HAP-1 (cell line): ENCODE data around the gene POLN.
A peak's percentile ranks its signal among the peaks of the same experiment; 100 is the strongest.

ENCODE experiments used
- DNase-seq, 2 experiments: peaks; one replicate each; pipeline ENCODE4 v3.0.0-alpha.2; 2016 to 2020; ENCODE audit warnings: low spot score in 2 of 2
- H3K27me3 ChIP-seq: fragments of 250-450 bp; sonication (Bioruptor Pico); 2 replicates; pipeline ENCODE4 v1.5.1; 2020; ENCODE audit warnings: low read depth, mild to moderate bottlenecking, moderate library complexity
- H3K36me3 ChIP-seq: fragments of 250-450 bp; sonication (Bioruptor Pico); replicated peaks from 2 replicates; pipeline ENCODE4 v1.5.1; 2020; ENCODE audit warnings: mild to moderate bottlenecking
- H3K4me1 ChIP-seq: fragments of 250-450 bp; sonication (Bioruptor Pico); 2 replicates; pipeline ENCODE4 v1.5.1; 2020; ENCODE audit warnings: mild to moderate bottlenecking
- H3K4me3 ChIP-seq: fragments of 250-450 bp; sonication (Bioruptor Pico); 2 replicates; pipeline ENCODE4 v1.5.1; 2020; ENCODE audit warnings: mild to moderate bottlenecking, moderate library complexity
- H3K9me3 ChIP-seq: fragments of 250-450 bp; sonication (Bioruptor Pico); 2 replicates; pipeline ENCODE4 v1.5.1; 2020; ENCODE audit warnings: mild to moderate bottlenecking, moderate library complexity
- in situ Hi-C: fragments of 300-500 bp; cut with MboI; formaldehyde crosslinking; loops from 3 replicates; pipeline ENCODE4 v1.14.3; 2020; ENCODE audit warnings: low sequenced_read_pairs, inconsistent platforms, mixed read lengths

POLN gene

GRCh38 chr4:2070421-2071251, 171.3 kb downstream of the POLN start:
- peaks cover 13% of the 10 kb centered on the region for H3K4me1 ChIP-seq
- no peaks in the 10 kb centered on the region for H3K27me3 ChIP-seq
- in situ Hi-C loops: no loop called here
- no peaks in the 10 kb centered on the region for H3K9me3 ChIP-seq
- DNase-seq: no peak
- H3K36me3 ChIP-seq: no peaks in the 10 kb centered on the region
- no peak overlapping the region for H3K4me3 ChIP-seq

DNA sequence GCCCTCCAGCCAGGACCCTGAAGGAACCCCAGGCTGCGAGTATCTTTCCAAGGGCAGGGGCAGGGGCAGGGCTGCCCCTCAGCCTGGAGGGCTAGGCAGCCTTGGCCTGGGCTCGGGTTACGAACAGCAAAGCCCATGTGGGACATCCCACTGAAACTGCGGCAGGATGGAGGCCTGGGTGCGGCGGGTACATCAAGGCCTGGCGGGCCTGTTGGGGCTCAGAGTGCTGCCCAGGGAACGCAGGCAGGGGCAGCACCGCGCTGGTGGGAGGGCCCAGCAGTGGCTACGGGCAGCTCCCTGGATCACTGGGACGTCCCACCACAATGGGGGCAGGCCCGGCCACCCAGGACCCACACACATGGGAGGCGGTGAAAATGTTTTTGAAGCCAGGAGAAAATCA, 171.9 kb downstream of the POLN start:
- no peak for DNase-seq
- Histone ChIP-seq H3K36me3 (no peaks in the 10 kb centered on the region), H3K4me3 (no peak overlapping the region), H3K27me3 (no peaks in the 10 kb centered on the region), H3K9me3 (no peaks in the 10 kb centered on the region), H3K4me1 (peaks cover 13% of the 10 kb centered on the region)
- in situ Hi-C loops: no loop called here

DNA sequence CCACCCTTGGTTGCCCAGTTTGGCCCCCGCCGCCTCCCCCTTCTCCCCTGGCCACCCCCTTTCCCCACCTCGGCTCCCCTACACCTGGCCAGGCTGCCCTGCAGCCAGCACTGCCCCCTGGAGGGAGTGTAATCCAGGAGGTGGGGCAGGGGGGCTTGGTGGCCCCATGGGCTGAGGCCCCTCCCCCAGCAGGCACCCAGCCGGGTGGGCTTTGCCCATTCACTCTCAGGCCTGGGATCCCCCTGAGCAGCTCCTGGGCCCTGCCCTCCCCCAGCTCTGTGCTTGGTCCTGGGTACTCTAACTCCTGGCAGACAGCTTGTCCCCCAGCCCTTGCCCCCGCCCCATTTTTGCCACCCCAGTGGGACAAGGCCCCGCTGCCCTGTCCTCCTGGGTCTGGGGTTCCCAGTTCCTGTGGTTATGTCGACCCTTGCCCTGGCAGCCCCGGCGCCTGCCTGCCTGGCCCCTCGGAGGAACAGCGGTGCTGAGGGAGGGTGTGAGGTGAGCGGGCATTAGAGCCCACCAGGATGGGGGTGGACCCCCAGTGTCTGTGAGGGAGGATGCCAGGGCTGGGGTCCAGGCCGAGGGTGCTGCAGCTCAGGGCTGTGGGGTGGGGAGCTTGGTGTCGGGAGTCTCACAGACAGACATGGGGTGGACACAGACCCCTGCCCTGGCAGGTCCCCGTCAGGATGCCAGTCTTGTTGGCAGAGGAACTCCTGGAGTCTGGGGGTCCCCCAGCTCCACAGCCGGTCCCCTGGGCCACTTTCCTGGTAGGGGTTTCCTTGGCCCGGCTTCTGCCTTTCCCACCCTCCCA, 172.6 kb downstream of the POLN start:
- DNase-seq: no peak
- H3K36me3 ChIP-seq: peaks cover 4% of the 10 kb centered on the region; the same call in 1 of the 2 replicates
- in situ Hi-C loops: no loop called here

DNA sequence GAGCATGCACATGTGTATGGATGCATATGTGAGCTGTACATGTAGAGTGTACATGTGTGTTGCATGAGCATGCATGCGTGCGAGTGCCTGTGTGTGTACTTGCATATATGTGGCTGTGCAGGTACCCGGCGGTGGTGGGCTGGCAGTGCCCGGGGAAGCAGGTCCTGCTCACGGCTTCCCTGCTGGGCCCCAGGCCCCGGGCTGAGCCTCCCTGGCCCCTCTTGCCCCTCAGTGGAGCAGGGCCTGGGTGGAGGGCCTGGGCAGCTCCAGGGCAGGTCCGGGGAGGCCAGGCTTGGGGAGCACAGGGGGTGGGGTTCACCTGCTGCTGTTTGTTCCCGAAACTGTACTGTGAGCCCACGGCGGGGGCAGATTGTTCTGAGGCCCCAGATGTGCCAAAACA, 173.4 kb downstream of the POLN start:
- no peaks in the 10 kb centered on the region for H3K9me3 ChIP-seq
- in situ Hi-C loops: no loop called here
- DNase-seq: no peak
- H3K4me3 ChIP-seq: no peak overlapping the region
- peaks cover 13% of the 10 kb centered on the region for H3K4me1 ChIP-seq
- H3K27me3 ChIP-seq: no peaks in the 10 kb centered on the region
- peaks cover 8% of the 10 kb centered on the region for H3K36me3 ChIP-seq

More for the DNA sequence above, 172.6 kb downstream of the POLN start:
- Histone ChIP-seq H3K9me3 (no peaks in the 10 kb centered on the region), H3K4me3 (no peak overlapping the region), H3K4me1 (peaks cover 13% of the 10 kb centered on the region), H3K27me3 (no peaks in the 10 kb centered on the region)

GRCh38 chr4:2068198-2068470, 173.8 kb downstream of the POLN start:
- no peaks in the 10 kb centered on the region for H3K27me3 ChIP-seq
- peaks cover 13% of the 10 kb centered on the region for H3K36me3 ChIP-seq
- no peak for DNase-seq
- H3K4me3 ChIP-seq: no peak overlapping the region
- in situ Hi-C loops: no loop called here
- peaks cover 13% of the 10 kb centered on the region for H3K4me1 ChIP-seq
- no peaks in the 10 kb centered on the region for H3K9me3 ChIP-seq

DNA sequence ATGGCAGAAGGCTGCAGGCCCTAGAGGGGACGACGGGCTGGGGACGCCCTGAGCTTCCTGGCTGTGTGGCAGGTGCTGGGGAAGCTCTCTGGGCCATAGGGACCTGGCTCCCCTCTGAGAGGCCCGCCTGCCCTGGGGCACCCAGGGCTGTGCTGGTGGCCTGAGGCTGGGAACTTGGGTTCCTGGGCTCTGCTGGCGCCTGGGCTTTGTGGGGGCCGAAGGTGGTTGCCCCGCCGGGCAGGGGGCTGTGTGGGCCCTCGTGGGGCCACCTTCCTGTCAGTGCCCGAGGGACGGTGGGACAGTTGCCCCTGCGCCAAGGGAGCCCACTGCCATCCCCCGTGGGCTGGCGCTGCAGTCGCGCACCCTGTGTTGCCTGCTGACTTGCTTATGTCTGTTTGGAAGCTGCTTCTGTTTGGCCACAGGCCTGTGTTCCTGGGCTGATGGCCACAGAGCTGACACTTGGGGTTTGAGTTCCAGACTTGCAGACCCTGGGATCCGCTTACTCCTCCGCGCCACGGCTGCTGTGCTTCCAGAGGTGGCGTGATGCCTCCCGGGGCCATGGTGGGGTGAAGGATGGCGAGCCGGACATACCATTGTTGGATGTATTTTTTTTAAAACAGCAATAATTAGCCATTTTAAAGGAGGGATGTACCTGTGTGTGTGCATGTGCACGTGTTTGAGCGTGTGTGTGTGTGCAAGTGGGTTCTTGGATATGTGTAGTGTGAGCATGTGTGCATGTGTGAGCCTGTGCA, 174.3 kb downstream of the POLN start:
- DNase-seq: no peak
- peaks cover 17% of the 10 kb centered on the region for H3K36me3 ChIP-seq
- H3K9me3 ChIP-seq: no peaks in the 10 kb centered on the region
- H3K4me3 ChIP-seq: no peak overlapping the region
- in situ Hi-C loops: no loop called here
- no peaks in the 10 kb centered on the region for H3K27me3 ChIP-seq
- peaks cover 13% of the 10 kb centered on the region for H3K4me1 ChIP-seq

- Histone ChIP-seq H3K36me3 (peaks cover 23% of the 10 kb centered on the region), H3K4me3 (no peak overlapping the region), H3K4me1 (peaks cover 6% of the 10 kb centered on the region), H3K27me3 (no peaks in the 10 kb centered on the region), H3K9me3 (no peaks in the 10 kb centered on the region)
- no peak for DNase-seq
- in situ Hi-C loops: no loop called here
Observed at GRCh38 chr4:2066571-2067445, 175.1 kb downstream of the POLN start.

DNA sequence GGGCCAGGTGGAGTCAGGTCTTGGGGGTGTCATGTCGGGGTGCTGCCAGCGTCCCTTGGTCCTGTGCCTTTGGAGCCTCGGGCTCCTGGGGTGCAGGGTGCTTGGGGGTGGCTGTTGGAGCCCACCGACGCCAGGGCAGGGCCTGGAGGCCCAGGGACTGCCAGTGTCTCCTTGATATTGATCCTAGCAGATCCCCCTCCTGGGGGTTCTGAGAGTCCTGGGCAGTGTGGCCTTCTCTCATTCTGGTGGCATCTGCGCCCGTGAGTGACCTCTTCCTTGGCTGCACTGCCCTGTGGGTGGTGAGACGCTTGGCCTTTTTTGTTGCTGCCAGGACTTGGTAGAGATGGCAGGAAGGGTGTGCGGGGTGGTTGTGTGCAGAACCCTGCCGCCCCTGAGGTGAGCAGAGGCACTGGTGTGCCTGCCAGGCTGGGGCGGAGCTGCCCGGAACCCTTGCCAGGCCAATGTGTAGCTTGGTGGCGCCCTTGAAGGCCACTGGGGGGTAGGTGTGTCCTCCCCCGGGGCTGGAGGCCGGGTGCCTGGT, 175.8 kb downstream of the POLN start:
- DNase-seq: no peak
- H3K4me3 ChIP-seq: no peak overlapping the region
- no peaks in the 10 kb centered on the region; the same call in 1 of the 2 replicates for H3K4me1 ChIP-seq
- no peaks in the 10 kb centered on the region for H3K9me3 ChIP-seq
- peaks cover 23% of the 10 kb centered on the region for H3K36me3 ChIP-seq
- in situ Hi-C loops: no loop called here
- no peaks in the 10 kb centered on the region for H3K27me3 ChIP-seq

- H3K27me3 ChIP-seq: no peaks in the 10 kb centered on the region
- H3K4me3 ChIP-seq: no peak overlapping the region
- H3K4me1 ChIP-seq: no peaks in the 10 kb centered on the region; the same call in 1 of the 2 replicates
- no peaks in the 10 kb centered on the region for H3K9me3 ChIP-seq
- peaks cover 23% of the 10 kb centered on the region for H3K36me3 ChIP-seq
- in situ Hi-C loops: no loop called here
- DNase-seq: peak in 1 of 2 experiments; percentile 8
Observed at GRCh38 chr4:2065106-2065930, 176.6 kb downstream of the POLN start.

DNA sequence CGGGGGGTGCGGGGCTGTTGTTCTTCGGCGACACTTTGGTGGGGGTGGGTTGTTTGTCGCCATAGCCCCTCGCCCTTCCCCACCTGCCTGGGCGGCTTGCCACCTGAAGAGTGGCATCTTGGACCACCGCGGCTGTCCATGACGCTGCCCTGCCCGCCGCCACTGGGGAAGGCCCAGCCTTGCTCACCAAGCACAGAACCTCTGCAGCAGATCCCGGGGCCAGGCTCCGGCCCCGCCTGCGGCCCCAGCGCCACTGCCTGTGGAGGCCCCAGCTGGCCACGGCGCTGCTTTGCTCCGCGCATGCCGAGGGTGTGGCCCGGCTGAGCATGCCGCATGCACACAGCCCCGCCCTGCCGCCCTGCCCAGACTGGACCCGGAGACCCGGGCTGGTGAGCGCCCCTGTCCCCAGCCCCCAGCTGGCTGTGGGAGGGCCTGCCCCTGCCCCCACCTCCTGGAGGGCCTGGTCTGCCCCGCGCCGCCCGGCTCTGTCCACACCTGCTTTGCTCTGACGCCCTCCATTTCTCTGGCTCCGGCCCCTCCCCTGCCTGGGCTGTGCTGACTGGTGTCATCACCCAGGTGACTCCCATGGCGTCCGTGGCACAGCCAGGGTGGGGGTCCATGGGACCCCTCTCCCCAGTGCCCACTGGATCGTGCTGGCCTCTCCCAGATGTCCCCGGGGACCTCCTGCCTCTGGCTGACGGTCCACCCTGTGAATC, 177.5 kb downstream of the POLN start:
- no peaks in the 10 kb centered on the region; the same call in 1 of the 2 replicates for H3K4me1 ChIP-seq
- peak in 1 of 2 experiments; percentile 12 for DNase-seq
- in situ Hi-C loops: no loop called here
- H3K4me3 ChIP-seq: no peak overlapping the region
- H3K36me3 ChIP-seq: peaks cover 23% of the 10 kb centered on the region
- no peaks in the 10 kb centered on the region for H3K27me3 ChIP-seq
- H3K9me3 ChIP-seq: no peaks in the 10 kb centered on the region

- Histone ChIP-seq H3K9me3 (no peaks in the 10 kb centered on the region), H3K27me3 (no peaks in the 10 kb centered on the region), H3K4me3 (no peak overlapping the region), H3K36me3 (peaks cover 23% of the 10 kb centered on the region), H3K4me1 (no peaks in the 10 kb centered on the region; the same call in 1 of the 2 replicates)
- in situ Hi-C loops: no loop called here
- no peak for DNase-seq
Observed at GRCh38 chr4:2063557-2064275, 178.2 kb downstream of the POLN start.
